Endothelial cell (in vitro differentiated cells): ENCODE data around the gene MLPH. TPM values are rescaled to one million over a fixed set of nuclear protein-coding genes. Genes with fewer than 3 reads are reported as not detected.
A peak's percentile ranks its signal among the peaks of the same experiment; 100 is the strongest.

Experiments
- DNase-seq: peaks from one replicate; pipeline ENCODE4 v3.0.0; 2021; ENCODE audit warnings: low spot score
- H3K27ac Mint-ChIP-seq: one replicate; pipeline ENCODE4 v1.8.0; 2021; ENCODE audit warnings: mixed read lengths, inconsistent platforms; ENCODE audit not compliant: unreplicated experiment
- H3K27me3 Mint-ChIP-seq: one replicate; pipeline ENCODE4 v1.8.0; 2021; ENCODE audit warnings: mild to moderate bottlenecking, moderate library complexity, mixed read lengths, inconsistent platforms; ENCODE audit not compliant: unreplicated experiment
- H3K36me3 Mint-ChIP-seq: one replicate; pipeline ENCODE4 v1.8.0; 2021; ENCODE audit warnings: mild to moderate bottlenecking, low read depth, mixed read lengths, inconsistent platforms; ENCODE audit not compliant: unreplicated experiment
- H3K4me1 Mint-ChIP-seq: one replicate; pipeline ENCODE4 v1.8.0; 2021; ENCODE audit warnings: mild to moderate bottlenecking, mixed read lengths, inconsistent platforms; ENCODE audit not compliant: unreplicated experiment
- H3K4me3 Mint-ChIP-seq: one replicate; pipeline ENCODE4 v1.8.0; 2021; ENCODE audit warnings: mild to moderate bottlenecking, mixed read lengths, inconsistent platforms; ENCODE audit not compliant: unreplicated experiment
- H3K9me3 Mint-ChIP-seq: one replicate; pipeline ENCODE4 v1.8.0; 2021; ENCODE audit warnings: mixed read lengths, inconsistent platforms; ENCODE audit not compliant: unreplicated experiment
- CTCF ChIP-seq: fragments of 200-600 bp; sonication (generic); IDR thresholded peaks from one replicate; pipeline ENCODE4 v1.5.0; 2021; ENCODE audit warnings: antibody characterized with exemption; ENCODE audit not compliant: unreplicated experiment
- total RNA-seq: library from RNA; stranded (reverse); fragmentation: NEBNext Ultra II Directional; extraction: Animal tissue kit (Norgen Biotek cat#: 25700); gene quantifications from one replicate; pipeline ENCODE4 v1.2.1, GENCODE V29; 2021; ENCODE audit not compliant: unreplicated experiment

MLPH gene
- total RNA-seq, 1 donor from 2014 or later = 0.36 TPM

DNA sequence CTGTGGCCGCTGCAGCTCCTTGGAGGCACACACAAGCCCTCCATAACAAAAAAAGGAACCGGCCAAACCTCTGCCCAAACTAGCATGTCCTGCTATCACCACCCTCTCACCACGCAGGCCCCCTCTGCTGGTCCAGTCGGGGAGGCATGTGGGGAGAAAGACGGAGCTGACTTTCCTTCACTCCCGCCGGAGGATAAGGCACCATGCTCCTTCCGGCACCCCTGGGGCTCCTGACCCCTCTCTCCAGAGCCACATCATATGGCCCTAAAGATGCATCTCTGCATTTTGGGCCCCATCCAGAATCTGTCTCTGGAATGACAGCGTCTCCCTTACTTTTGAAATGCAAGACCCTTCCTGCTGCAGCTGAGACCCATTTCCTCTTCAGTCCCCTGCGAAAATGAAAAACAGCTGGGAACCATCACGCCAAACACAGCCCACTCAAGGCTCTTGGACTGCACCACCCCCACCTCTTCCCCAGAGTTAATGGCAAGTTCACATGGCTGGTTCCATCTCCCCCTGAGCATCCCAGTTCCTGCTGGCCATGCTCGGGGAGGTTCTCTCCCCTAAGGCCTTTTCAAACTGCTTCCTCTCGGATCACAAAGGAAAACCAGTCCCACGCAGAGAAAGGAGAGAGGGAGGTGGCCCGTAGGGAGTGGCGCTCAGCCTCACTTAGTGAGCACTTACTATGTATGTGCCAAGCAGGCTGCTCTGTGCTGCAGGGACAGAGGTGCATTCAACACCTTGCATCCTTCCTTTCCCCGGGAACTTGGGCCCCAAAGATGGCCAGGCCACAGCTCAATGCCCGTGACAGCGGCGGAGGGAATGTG is 35.2 kb upstream of the MLPH start:
- peaks cover 42% of the 10 kb centered on the region for H3K4me1 Mint-ChIP-seq
- no peaks in the 10 kb centered on the region for H3K9me3 Mint-ChIP-seq
- H3K4me3 Mint-ChIP-seq = no peak overlapping the region
- H3K36me3 Mint-ChIP-seq = no peaks in the 10 kb centered on the region
- no peak overlapping the region for H3K27ac Mint-ChIP-seq
- DNase-seq = peak; percentile 37
- peaks cover 3% of the 10 kb centered on the region for H3K27me3 Mint-ChIP-seq
- no peak for TF ChIP-seq CTCF

GRCh38 chr2:237452861-237453260 is 34.2 kb upstream of the MLPH start:
- no peak for DNase-seq
- no peak for TF ChIP-seq CTCF
- Mint-ChIP-seq H3K9me3 (no peaks in the 10 kb centered on the region), H3K27me3 (peaks cover 5% of the 10 kb centered on the region), H3K4me3 (no peak overlapping the region), H3K36me3 (no peaks in the 10 kb centered on the region), H3K27ac (no peak overlapping the region), H3K4me1 (peaks cover 40% of the 10 kb centered on the region)

DNA sequence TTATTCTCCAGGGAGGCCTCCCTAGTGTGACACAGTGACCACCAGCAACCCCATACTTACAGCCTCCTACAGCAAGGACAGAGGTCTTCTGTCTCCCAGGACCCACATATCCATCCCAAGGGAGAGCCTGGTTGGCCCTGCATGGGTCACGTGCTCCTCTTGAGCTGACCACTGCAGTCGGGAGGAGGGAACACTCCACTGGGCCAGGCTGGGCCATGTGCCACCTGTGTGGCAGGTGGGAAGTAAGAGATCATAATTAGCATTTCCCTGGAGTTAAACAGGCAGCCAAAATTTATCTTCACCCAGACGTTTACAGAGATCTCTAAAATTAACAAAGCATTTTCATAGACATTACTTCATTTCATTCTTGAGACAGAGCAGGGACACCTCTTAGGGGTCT is 33.4 kb upstream of the MLPH start:
- Mint-ChIP-seq H3K27ac (no peak overlapping the region), H3K9me3 (no peaks in the 10 kb centered on the region), H3K36me3 (no peaks in the 10 kb centered on the region), H3K4me1 (peaks cover 34% of the 10 kb centered on the region), H3K4me3 (no peak overlapping the region), H3K27me3 (peaks cover 6% of the 10 kb centered on the region)
- no peak for DNase-seq
- no peak for TF ChIP-seq CTCF

DNA sequence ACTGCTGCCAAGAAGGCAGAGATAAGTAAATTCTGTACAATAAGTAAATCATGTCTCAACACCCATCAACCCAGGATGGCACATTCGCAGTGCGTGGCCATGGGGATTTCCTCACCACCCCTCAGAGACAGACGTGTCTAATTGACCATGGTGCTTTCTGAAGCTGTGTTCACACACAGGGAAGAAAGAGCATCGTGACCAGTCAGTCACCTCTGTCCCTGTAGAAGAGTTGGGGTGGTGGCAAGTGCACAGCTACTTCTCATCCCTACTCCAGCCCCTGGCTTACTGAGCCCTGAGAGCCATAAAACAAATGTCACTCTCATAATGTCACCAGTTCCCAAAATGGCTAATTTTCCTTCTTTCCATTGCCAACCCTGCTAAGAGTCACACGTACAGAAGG is 31.3 kb upstream of the MLPH start:
- H3K27me3 Mint-ChIP-seq = peaks cover 4% of the 10 kb centered on the region
- DNase-seq = no peak
- H3K9me3 Mint-ChIP-seq = no peaks in the 10 kb centered on the region
- H3K36me3 Mint-ChIP-seq = no peaks in the 10 kb centered on the region
- H3K4me3 Mint-ChIP-seq = no peak overlapping the region
- TF ChIP-seq CTCF = no peak
- H3K27ac Mint-ChIP-seq = no peak overlapping the region
- peaks cover 20% of the 10 kb centered on the region for H3K4me1 Mint-ChIP-seq

DNA sequence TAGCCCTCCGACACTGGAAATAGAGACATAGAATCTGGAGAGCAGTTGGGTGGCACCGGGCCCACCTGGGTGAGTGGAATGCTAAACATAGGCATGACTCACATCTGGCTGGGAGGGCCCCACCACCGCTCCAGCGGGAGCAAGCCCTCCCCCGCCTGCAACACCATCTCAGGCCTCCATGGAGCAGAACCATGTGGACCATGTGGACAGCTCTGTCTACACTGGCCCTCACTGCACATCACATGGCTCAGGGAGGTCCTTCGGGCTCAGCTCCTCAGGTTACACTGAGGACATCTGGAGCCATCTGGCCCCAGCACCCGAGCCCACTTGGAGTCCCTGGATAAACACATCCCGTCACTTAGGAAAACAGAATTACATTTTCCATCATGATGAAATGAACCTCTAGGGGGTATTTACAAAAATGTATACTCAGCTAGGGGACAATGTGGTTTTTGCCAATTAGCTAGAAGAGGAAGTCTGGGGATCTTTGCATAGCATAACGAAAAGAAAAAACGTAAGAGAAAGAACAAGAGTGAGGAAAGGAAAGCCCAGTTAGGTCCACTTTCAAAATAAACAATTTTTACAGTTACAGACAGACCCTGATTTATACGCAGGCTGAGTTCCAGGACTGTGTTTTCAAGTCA is 30.7 kb upstream of the MLPH start:
- Mint-ChIP-seq H3K4me1 (peaks cover 15% of the 10 kb centered on the region), H3K4me3 (no peak overlapping the region), H3K36me3 (no peaks in the 10 kb centered on the region), H3K27ac (no peak overlapping the region), H3K9me3 (no peaks in the 10 kb centered on the region), H3K27me3 (peaks cover 4% of the 10 kb centered on the region)
- no peak for DNase-seq
- TF ChIP-seq CTCF = no peak
